Activated B cell treated with CpG ODN at 0.5 μM for 24 hours (primary cell): ENCODE measurements around the gene PIR. TPM values are rescaled to one million over a fixed set of nuclear protein-coding genes. Genes with fewer than 3 reads are reported as not detected.

Source experiments
- ATAC-seq: fragments of 200-7000 bp; cut with Tn5 transposase; one replicate; pipeline ENCODE4 v1.10.0; 2021; ENCODE audit warnings: low read depth, mild to moderate bottlenecking, moderate library complexity
- CTCF ChIA-PET: fragments of 350-600 bp; sonication (Branson Sonifier 250); formaldehyde crosslinking; loops from one replicate; lab custom pipeline; 2021; ENCODE audit warnings: antibody characterized with exemption; lab: Charles Lee
- POLR2A ChIA-PET: fragments of 350-600 bp; sonication (Branson Sonifier 250); formaldehyde crosslinking; loops from one replicate; lab custom pipeline; 2021; ENCODE audit warnings: antibody characterized with exemption; lab: Charles Lee
- DNase-seq: peaks from one replicate; pipeline ENCODE4 v3.0.0; 2022
- H3K27ac Mint-ChIP-seq: one replicate; pipeline ENCODE4 v1.8.0; 2020; ENCODE audit warnings: mixed read lengths
- H3K27me3 Mint-ChIP-seq: one replicate; pipeline ENCODE4 v1.8.0; 2021; ENCODE audit warnings: mixed read lengths
- H3K36me3 Mint-ChIP-seq: one replicate; pipeline ENCODE4 v1.8.0; 2021; ENCODE audit warnings: low read depth, mixed read lengths
- H3K4me1 Mint-ChIP-seq: one replicate; pipeline ENCODE4 v1.8.0; 2021; ENCODE audit warnings: mixed read lengths
- H3K4me3 Mint-ChIP-seq: one replicate; pipeline ENCODE4 v1.8.0; 2020; ENCODE audit warnings: mild to moderate bottlenecking, mixed read lengths
- H3K9me3 Mint-ChIP-seq: one replicate; pipeline ENCODE4 v1.8.0; 2020; ENCODE audit warnings: mixed read lengths
- intact Hi-C: fragments of 100-400 bp; cut with micrococcal nuclease; formaldehyde crosslinking; loops from one replicate; pipeline ENCODE4 v1.15.1; 2024
- total RNA-seq: library from RNA; stranded (reverse); gene quantifications from 2 replicates; pipeline ENCODE4 v1.2.3, GENCODE V29; 2022
- TF ChIP-seq, protein P1 (sequence below): fragments of 200-600 bp; IDR thresholded peaks from one replicate; pipeline ENCODE4 v1.8.0; 2022; ENCODE audit warnings: antibody characterized with exemption, mild to moderate bottlenecking

PIR gene
- total RNA-seq, 1 donor from 2014 or later, result 0.82 TPM

DNA sequence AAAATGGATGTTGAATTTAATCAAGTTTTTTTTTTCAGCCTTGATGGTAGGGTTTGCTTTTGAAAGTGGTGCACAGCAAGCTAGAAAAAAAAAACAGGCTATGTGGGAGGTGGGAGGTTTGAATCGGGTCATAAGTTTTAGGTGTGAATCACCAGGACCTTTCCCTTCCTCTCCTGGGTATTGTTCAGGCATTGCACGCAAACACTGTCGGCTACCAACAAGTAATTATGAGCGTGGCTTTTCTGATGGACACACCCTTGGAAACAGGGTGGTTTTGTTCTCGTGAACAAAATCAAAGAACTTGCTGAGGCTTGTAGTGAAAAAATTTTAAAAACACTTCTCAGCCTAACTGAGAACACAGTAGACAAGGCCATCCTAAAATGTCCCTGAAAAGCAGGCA, 18.1 kb downstream of the PIR start:
- no peaks in the 10 kb centered on the region for H3K36me3 Mint-ChIP-seq
- ChIA-PET POLR2A (no interaction called here), CTCF (no interaction called here)
- intact Hi-C loops, result no loop called here
- H3K9me3 Mint-ChIP-seq, result no peaks in the 10 kb centered on the region
- H3K27me3 Mint-ChIP-seq, result no peaks in the 10 kb centered on the region
- no peak for DNase-seq
- ATAC-seq, result no peak
- no peak overlapping the region for H3K4me3 Mint-ChIP-seq
- TF ChIP-seq, protein P1, sequence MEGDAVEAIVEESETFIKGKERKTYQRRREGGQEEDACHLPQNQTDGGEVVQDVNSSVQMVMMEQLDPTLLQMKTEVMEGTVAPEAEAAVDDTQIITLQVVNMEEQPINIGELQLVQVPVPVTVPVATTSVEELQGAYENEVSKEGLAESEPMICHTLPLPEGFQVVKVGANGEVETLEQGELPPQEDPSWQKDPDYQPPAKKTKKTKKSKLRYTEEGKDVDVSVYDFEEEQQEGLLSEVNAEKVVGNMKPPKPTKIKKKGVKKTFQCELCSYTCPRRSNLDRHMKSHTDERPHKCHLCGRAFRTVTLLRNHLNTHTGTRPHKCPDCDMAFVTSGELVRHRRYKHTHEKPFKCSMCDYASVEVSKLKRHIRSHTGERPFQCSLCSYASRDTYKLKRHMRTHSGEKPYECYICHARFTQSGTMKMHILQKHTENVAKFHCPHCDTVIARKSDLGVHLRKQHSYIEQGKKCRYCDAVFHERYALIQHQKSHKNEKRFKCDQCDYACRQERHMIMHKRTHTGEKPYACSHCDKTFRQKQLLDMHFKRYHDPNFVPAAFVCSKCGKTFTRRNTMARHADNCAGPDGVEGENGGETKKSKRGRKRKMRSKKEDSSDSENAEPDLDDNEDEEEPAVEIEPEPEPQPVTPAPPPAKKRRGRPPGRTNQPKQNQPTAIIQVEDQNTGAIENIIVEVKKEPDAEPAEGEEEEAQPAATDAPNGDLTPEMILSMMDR, result no peak
- no peaks in the 10 kb centered on the region for H3K4me1 Mint-ChIP-seq
- H3K27ac Mint-ChIP-seq, result no peak overlapping the region

- ChIA-PET CTCF (no interaction called here), POLR2A (no interaction called here)
- Mint-ChIP-seq H3K27ac (no peak overlapping the region), H3K4me1 (no peaks in the 10 kb centered on the region), H3K9me3 (no peaks in the 10 kb centered on the region), H3K4me3 (no peak overlapping the region), H3K36me3 (no peaks in the 10 kb centered on the region), H3K27me3 (no peaks in the 10 kb centered on the region)
- DNase-seq, result no peak
- intact Hi-C loops, result no loop called here
- TF ChIP-seq, protein P1, result no peak
- no peak for ATAC-seq
These were observed 19.1 kb downstream of the PIR start for GRCh38 chrX:15474028-15474427.

GRCh38 chrX:15472531-15472930, 20.6 kb downstream of the PIR start:
- intact Hi-C loops, result no loop called here
- Mint-ChIP-seq H3K27ac (no peak overlapping the region), H3K4me1 (no peaks in the 10 kb centered on the region), H3K36me3 (no peaks in the 10 kb centered on the region), H3K9me3 (no peaks in the 10 kb centered on the region), H3K27me3 (no peaks in the 10 kb centered on the region), H3K4me3 (no peak overlapping the region)
- DNase-seq, result no peak
- ChIA-PET POLR2A (no interaction called here), CTCF (no interaction called here)
- TF ChIP-seq, protein P1, result no peak
- ATAC-seq, result no peak

GRCh38 chrX:15471028-15471427, 22.1 kb downstream of the PIR start:
- no peaks in the 10 kb centered on the region for H3K9me3 Mint-ChIP-seq
- no peak overlapping the region for H3K4me3 Mint-ChIP-seq
- CTCF ChIA-PET, result interaction anchor here (1.1 kb wide), 1 partner anchor 177 kb away, joined by 3 read pairs; no protein-coding TSS in a partner anchor
- H3K27me3 Mint-ChIP-seq, result no peaks in the 10 kb centered on the region
- ATAC-seq (peak; percentile 56), DNase-seq (no peak)
- TF ChIP-seq, protein P1, result no peak
- POLR2A ChIA-PET, result no interaction called here
- no peak overlapping the region for H3K27ac Mint-ChIP-seq
- no peaks in the 10 kb centered on the region for H3K36me3 Mint-ChIP-seq
- peaks cover 1% of the 10 kb centered on the region for H3K4me1 Mint-ChIP-seq
- intact Hi-C loops, result no loop called here

DNA sequence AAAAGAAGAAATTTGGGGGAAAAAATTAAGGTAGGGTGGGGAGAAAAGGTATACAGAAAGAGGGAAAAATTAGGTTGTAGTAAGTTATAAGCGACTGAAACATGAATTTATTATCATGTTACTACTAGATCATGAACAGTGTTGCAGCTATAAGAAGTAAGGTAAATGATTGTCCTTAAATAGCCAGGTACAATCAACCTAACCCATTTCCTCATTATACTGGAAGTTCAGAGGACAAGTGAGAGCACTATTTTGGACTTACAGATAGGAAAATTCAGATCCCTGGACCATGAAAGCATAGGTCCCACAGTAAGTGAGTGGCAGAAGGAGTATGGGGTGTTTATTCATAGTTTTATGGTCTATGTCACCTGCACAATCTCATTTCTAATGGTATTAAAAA, 23.5 kb downstream of the PIR start:
- Mint-ChIP-seq H3K9me3 (no peaks in the 10 kb centered on the region), H3K4me3 (no peak overlapping the region), H3K27ac (no peak overlapping the region), H3K36me3 (no peaks in the 10 kb centered on the region), H3K4me1 (peaks cover 9% of the 10 kb centered on the region), H3K27me3 (no peaks in the 10 kb centered on the region)
- ChIA-PET CTCF (interaction anchor here (4.2 kb wide), 1 partner anchor 121 kb away, joined by 28 read pairs; no protein-coding TSS in a partner anchor), POLR2A (no interaction called here)
- intact Hi-C loops, result loop anchor here (2.0 to 5.0 kb wide), 2 partner anchors 169 to 1432 kb away; no protein-coding TSS in a partner anchor
- no peak for DNase-seq
- ATAC-seq, result no peak
- TF ChIP-seq, protein P1, result no peak
